Body of pancreas (tissue), 4 donors: ENCODE results near the gene PAM16. TPM values are rescaled to one million over a fixed set of nuclear protein-coding genes. Genes with fewer than 3 reads are reported as not detected.

ENCODE experiments used
- ATAC-seq: fragments of 150-250 bp; one replicate; pipeline ENCODE4 v1.9.1; 2016
- DNase-seq, 4 donors: peaks; one replicate each; pipeline ENCODE4 v3.0.0-alpha.2; 2019
- H3K27ac ChIP-seq, 4 donors: fragments of 200-600 bp; sonication (generic); 1 replicate in 3 of 4; 2 replicates in 1 of 4; pipeline versions ENCODE4 v1.5.1 to v1.6.1; 2016 to 2019; ENCODE audit warnings: mild to moderate bottlenecking in 1 of 4, mixed read lengths in 1 of 4, moderate library complexity in 1 of 4
- H3K27me3 ChIP-seq, 2 donors: fragments of 200-600 bp; sonication (generic); one replicate each; pipeline ENCODE4 v1.6.0; 2016; ENCODE audit warnings: mild to moderate bottlenecking in 1 of 2
- H3K36me3 ChIP-seq, 2 donors: fragments of 200-600 bp; sonication (generic); replicated peaks in 1 of 2; 2 replicates each; pipeline ENCODE4 v1.5.1; 2016; ENCODE audit warnings: low read depth in 2 of 2; ENCODE audit not compliant: insufficient read depth in 1 of 2
- H3K4me1 ChIP-seq: fragments of 200-600 bp; sonication (generic); one replicate; pipeline ENCODE4 v1.6.0; 2016
- H3K4me3 ChIP-seq, 2 donors: fragments of 200-600 bp; sonication (generic); 1 replicate in 1 of 2; 2 replicates in 1 of 2; pipeline ENCODE4 v1.5.1; 2016 to 2019
- H3K9me3 ChIP-seq, 3 donors: fragments of 200-600 bp; sonication (generic); 1 replicate in 2 of 3; 2 replicates in 1 of 3; pipeline ENCODE4 v1.5.1; 2016
- POLR2A ChIP-seq, 3 donors: fragments of 450-650 bp; IDR thresholded peaks; one replicate each; pipeline ENCODE4 v1.6.1; 2016; ENCODE audit warnings: antibody characterized with exemption in 3 of 3, mild to moderate bottlenecking in 2 of 3
- WGBS, 2 donors: methylation state at CpG; one replicate each; pipeline ENCODE4 v1.1.5; 2017; 5-methylcytosine and 5-hydroxymethylcytosine counted together
- intact Hi-C: fragments of 100-400 bp; cut with DNase I; formaldehyde crosslinking; loops from one replicate; pipeline ENCODE4 v1.15.1; 2023
- total RNA-seq, 2 donors: library from RNA; depleted of rRNA; stranded (reverse); fragments of >200 nt; gene quantifications; one replicate each; pipeline ENCODE4 v1.1.0, GENCODE V29; 2016
- TF ChIP-seq, protein P1 (sequence below), 7 experiments: fragments of 450-650 bp in 4 of 7; fragments of 200-600 bp in 3 of 7; sonication (generic) in 3 of 7; IDR thresholded peaks; one replicate each; pipeline ENCODE4 v1.5.1; 2016 to 2019; ENCODE audit warnings: antibody characterized with exemption in 7 of 7

Gene PAM16
- total RNA-seq, 2 donors from 2014 or later = 25.9 to 27.7 TPM

DNA sequence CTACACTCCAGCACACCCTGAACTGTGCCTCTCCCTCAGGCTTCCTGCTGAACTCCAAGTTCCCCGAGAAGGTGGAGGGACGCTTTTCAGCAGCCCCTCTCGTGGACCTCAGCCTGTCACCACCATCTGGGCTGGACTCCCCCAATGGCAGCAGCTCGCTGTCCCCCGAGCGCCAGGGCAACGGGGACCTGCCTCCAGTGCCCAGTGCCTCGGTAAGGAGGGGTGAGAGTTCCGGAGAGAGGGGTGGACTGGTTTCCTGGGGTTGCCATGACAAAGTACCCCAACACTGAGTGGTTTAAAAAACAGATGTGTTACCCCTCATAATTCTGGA is 17.8 kb downstream of the PAM16 start:
- H3K27me3 ChIP-seq = no peaks in the 10 kb centered on the region
- H3K9me3 ChIP-seq = no peaks in the 10 kb centered on the region
- 64 to 82% methylated on average over 4 to 7 of the region's 9 CpGs for WGBS, 2 donors
- TF ChIP-seq, protein P1, sequence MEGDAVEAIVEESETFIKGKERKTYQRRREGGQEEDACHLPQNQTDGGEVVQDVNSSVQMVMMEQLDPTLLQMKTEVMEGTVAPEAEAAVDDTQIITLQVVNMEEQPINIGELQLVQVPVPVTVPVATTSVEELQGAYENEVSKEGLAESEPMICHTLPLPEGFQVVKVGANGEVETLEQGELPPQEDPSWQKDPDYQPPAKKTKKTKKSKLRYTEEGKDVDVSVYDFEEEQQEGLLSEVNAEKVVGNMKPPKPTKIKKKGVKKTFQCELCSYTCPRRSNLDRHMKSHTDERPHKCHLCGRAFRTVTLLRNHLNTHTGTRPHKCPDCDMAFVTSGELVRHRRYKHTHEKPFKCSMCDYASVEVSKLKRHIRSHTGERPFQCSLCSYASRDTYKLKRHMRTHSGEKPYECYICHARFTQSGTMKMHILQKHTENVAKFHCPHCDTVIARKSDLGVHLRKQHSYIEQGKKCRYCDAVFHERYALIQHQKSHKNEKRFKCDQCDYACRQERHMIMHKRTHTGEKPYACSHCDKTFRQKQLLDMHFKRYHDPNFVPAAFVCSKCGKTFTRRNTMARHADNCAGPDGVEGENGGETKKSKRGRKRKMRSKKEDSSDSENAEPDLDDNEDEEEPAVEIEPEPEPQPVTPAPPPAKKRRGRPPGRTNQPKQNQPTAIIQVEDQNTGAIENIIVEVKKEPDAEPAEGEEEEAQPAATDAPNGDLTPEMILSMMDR (IDR thresholded peaks at IDR 0.05) = no peak
- TF ChIP-seq POLR2A (IDR thresholded peaks at IDR 0.05) = no peak
- DNase-seq = no peak
- intact Hi-C loops = loop anchor here (5.0 kb wide), 2 partner anchors 41 to 126 kb away; no protein-coding TSS in a partner anchor
- H3K27ac ChIP-seq = no peak overlapping the region
- peaks cover 0 to 3% of the 10 kb centered on the region in 2 donors for H3K36me3 ChIP-seq
- no peak for ATAC-seq
- peaks cover 13% of the 10 kb centered on the region for H3K4me1 ChIP-seq
- H3K4me3 ChIP-seq = no peak overlapping the region

DNA sequence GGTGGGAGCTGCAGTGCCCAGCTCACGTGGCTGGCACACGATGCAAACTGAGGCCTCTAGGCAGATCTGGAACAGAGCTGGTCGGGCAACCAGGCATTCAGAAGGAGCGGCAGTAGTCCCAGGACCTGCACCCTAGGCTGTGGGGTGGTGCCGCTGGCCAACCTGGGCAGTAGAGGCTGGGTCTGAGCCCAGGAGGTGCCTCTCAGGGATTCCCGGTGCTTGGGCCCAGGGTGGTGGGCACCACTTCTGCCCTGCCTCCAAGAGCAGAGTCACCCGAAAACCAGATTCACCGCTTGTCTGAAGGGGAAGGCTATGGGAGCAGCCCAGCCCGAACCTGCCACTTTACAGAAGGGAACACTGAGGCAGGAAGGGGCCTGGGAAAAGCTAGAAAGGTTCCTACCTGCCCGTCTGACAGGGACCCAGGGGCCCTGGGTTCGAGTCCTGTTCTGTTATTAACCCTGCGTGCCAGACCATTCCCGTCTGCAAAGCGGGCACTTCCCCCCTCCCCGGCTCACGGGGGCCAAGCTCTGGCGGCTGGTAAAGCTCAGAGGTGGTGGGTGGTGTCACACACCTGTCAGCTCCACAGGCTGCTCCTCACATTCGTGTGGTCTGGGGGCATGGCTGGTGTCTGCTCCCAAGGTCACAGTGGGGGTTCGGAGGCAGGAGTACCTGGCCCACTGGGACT is 18.4 kb downstream of the PAM16 start:
- Histone ChIP-seq H3K27ac (no peak overlapping the region), H3K36me3 (peaks cover 0 to 3% of the 10 kb centered on the region in 2 donors), H3K27me3 (no peaks in the 10 kb centered on the region), H3K9me3 (no peaks in the 10 kb centered on the region), H3K4me1 (peaks cover 18% of the 10 kb centered on the region), H3K4me3 (no peak overlapping the region)
- no peak for DNase-seq
- ATAC-seq = no peak
- intact Hi-C loops = loop anchor here (5.0 kb wide), 2 partner anchors 40 to 125 kb away; no protein-coding TSS in a partner anchor
- 63 to 78% methylated on average over 4 to 18 of the region's 19 CpGs for WGBS, 2 donors
- TF ChIP-seq, protein P1 (IDR thresholded peaks at IDR 0.05) = no peak
- no peak for TF ChIP-seq POLR2A (IDR thresholded peaks at IDR 0.05)

DNA sequence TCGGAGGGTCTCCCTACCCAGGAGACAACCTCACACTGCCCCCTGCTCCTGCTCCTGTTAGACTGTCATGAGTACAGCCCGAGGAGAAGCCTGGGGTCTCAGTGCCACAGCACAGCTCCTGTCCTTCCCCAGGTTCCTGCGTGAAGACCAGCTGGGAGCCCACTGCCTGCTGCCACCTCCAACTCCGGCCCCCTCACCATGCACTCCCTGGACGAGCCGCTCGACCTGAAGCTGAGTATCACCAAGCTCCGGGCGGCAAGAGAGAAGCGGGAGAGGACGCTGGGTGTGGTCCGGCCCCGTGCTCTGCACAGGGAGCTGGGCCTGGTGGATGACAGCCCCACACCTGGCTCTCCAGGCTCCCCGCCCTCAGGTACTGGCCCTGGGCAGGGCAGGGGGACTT is 19.0 kb downstream of the PAM16 start:
- Histone ChIP-seq H3K27me3 (no peaks in the 10 kb centered on the region), H3K9me3 (no peaks in the 10 kb centered on the region), H3K27ac (no peak overlapping the region), H3K36me3 (peaks cover 0 to 3% of the 10 kb centered on the region in 2 donors), H3K4me3 (no peak overlapping the region), H3K4me1 (peaks cover 23% of the 10 kb centered on the region)
- intact Hi-C loops = loop anchor here (5.0 kb wide), 2 partner anchors 40 to 125 kb away; no protein-coding TSS in a partner anchor
- ATAC-seq = no peak
- whole genome bisulfite sequencing, 2 donors = 85% methylated on average over 11 of the region's 14 CpGs; no CpG with 5 or more reads in 1 of the 2 donors
- TF ChIP-seq POLR2A (IDR thresholded peaks at IDR 0.05) = no peak
- TF ChIP-seq, protein P1 (IDR thresholded peaks at IDR 0.05) = no peak
- DNase-seq = no peak

DNA sequence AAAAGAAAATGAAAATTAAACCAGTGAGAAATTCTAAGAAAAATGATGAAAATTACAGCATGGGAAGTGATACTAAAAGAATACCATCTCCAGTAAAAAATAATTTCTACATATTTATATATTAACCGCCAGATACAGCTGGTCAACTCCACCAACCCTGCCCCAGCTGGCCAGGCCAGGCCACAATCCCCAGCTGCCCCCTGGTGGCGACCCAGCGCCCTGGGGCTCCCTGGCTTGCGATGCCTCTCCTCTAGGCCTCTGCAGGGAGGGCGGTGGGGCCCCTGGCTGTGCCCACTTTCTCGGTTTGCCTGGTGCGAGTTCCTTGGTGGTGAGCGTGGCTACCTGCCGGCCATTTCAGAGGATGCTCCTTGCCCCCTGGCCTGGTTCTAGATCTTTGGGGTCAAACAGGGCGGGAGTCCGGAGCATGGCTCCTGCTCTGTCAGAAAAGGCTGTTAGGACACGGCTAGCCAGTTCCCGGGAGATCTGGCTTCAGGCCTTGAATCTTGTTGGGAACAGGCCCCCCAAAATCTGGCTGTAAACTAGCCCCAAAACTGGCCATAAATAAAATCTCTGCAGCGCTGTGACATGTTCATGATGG is 20.7 kb downstream of the PAM16 start:
- no peak overlapping the region for H3K4me3 ChIP-seq
- intact Hi-C loops = loop anchor here (5.0 kb wide), 2 partner anchors 38 to 123 kb away; no protein-coding TSS in a partner anchor
- ATAC-seq = peak; percentile 77
- H3K27ac ChIP-seq = no peak overlapping the region
- H3K4me1 ChIP-seq = peaks cover 26% of the 10 kb centered on the region
- peak; percentile 79 to 87 (median 86) for DNase-seq
- TF ChIP-seq POLR2A (IDR thresholded peaks at IDR 0.05) = no peak
- TF ChIP-seq, protein P1 (IDR thresholded peaks at IDR 0.05) = peak; percentile 92 to 97 (median 95)
- WGBS, 2 donors = 5 to 40% methylated on average over 4 to 14 of the region's 14 CpGs
- H3K27me3 ChIP-seq = no peaks in the 10 kb centered on the region
- no peaks in the 10 kb centered on the region for H3K9me3 ChIP-seq
- no peaks in the 10 kb centered on the region for H3K36me3 ChIP-seq
